LNCaP clone FGC (cell line): ENCODE results near the gene LTC4S.
"Not testable (repeated sequence)": the region's sequence is repeated elsewhere in the genome, so short reads cannot be mapped to it uniquely, and the experiment has no call there.

Source experiments
- DNase-seq: peaks from one replicate; pipeline ENCODE4 v3.0.0-alpha.2; 2011; ENCODE audit warnings: low read depth
- H3K4me3 ChIP-seq: 2 replicates; pipeline ENCODE4 v1.5.1; 2011; ENCODE audit warnings: mild to moderate bottlenecking, low read depth, low read length, control low read depth
- TF ChIP-seq, protein P1 (sequence below): IDR thresholded peaks from 2 replicates; pipeline ENCODE4 v1.5.1; 2012; ENCODE audit warnings: mild to moderate bottlenecking; ENCODE audit not compliant: control insufficient read depth, insufficient read depth; ENCODE audit errors: extremely low read depth

LTC4S gene

GRCh38 chr5:179788193-179788854 lies 5.5 kb upstream of the LTC4S start:
- no peak overlapping the region for H3K4me3 ChIP-seq
- DNase-seq = no peak

GRCh38 chr5:179789278-179789677 lies 4.5 kb upstream of the LTC4S start:
- DNase-seq, H3K4me3 ChIP-seq: not testable (repeated sequence)

More at GRCh38 chr5:179788193-179788854, 5.5 kb upstream of the LTC4S start:
- TF ChIP-seq, protein P1, sequence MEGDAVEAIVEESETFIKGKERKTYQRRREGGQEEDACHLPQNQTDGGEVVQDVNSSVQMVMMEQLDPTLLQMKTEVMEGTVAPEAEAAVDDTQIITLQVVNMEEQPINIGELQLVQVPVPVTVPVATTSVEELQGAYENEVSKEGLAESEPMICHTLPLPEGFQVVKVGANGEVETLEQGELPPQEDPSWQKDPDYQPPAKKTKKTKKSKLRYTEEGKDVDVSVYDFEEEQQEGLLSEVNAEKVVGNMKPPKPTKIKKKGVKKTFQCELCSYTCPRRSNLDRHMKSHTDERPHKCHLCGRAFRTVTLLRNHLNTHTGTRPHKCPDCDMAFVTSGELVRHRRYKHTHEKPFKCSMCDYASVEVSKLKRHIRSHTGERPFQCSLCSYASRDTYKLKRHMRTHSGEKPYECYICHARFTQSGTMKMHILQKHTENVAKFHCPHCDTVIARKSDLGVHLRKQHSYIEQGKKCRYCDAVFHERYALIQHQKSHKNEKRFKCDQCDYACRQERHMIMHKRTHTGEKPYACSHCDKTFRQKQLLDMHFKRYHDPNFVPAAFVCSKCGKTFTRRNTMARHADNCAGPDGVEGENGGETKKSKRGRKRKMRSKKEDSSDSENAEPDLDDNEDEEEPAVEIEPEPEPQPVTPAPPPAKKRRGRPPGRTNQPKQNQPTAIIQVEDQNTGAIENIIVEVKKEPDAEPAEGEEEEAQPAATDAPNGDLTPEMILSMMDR = no peak

- TF ChIP-seq, protein P1 = no peak
- no peak for DNase-seq
- H3K4me3 ChIP-seq = no peak overlapping the region
Observed at GRCh38 chr5:179791881-179792611, 1.7 kb upstream of the LTC4S start.

GRCh38 chr5:179792612-179793467 lies 946 bp upstream of the LTC4S start:
- H3K4me3 ChIP-seq = no peak overlapping the region
- no peak for DNase-seq
- TF ChIP-seq, protein P1 = no peak

DNA sequence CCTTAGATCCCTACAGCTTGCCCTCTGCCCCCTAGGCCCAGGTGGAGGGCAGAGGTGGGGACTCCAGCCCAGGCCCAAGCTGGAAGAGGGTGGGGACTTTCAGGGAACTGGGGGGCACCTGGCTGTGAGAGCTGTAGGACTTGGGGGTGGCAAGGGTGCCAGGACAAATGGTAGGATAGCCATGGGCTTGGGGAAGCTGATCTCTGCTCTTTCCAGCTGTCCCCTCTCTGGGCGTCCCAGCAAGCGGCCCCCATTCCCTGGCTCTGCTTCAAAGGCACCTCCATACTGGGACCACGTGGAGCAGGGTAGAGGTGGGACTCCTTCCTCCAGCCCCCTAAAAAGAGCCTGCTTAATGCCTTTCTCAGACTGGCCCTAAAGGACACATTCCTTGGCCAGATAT lies 385 bp downstream of the LTC4S start:
- TF ChIP-seq, protein P1 = no peak
- no peak for DNase-seq
- no peak overlapping the region for H3K4me3 ChIP-seq

GRCh38 chr5:179794575-179794974 lies 789 bp downstream of the LTC4S start:
- DNase-seq = no peak
- H3K4me3 ChIP-seq = peak overlapping the region; percentile 69
- TF ChIP-seq, protein P1 = no peak
